ENCODE data around the gene DPP6. TPM values are rescaled to one million over a fixed set of nuclear protein-coding genes. Genes with fewer than 3 reads are reported as not detected.

Gene DPP6
- total RNA-seq, 1 experiment from 2014 or later: not detected

- Histone ChIP-seq H3K27ac (no peak overlapping the region), H3K4me3 (no peak overlapping the region), H3K36me3 (no peaks in the 10 kb centered on the region), H3K4me1 (replicated peaks) (no peaks in the 10 kb centered on the region), H3K9me3 (replicated peaks) (no peaks in the 10 kb centered on the region; the same call in 1 of the 2 replicates), H3K27me3 (replicated peaks) (no peaks in the 10 kb centered on the region)
- no peak for DNase-seq (ENCODE audit: low read depth in 1 of 2, low spot score in 2 of 2)
Observed at GRCh38 chr7:154854836-154855235, 802.6 kb downstream of the DPP6 start.

GRCh38 chr7:154855366-154855765 lies 803.2 kb downstream of the DPP6 start:
- Histone ChIP-seq H3K27ac (no peak overlapping the region), H3K4me1 (replicated peaks) (no peaks in the 10 kb centered on the region), H3K36me3 (no peaks in the 10 kb centered on the region), H3K27me3 (replicated peaks) (no peaks in the 10 kb centered on the region), H3K4me3 (no peak overlapping the region), H3K9me3 (replicated peaks) (no peaks in the 10 kb centered on the region; the same call in 1 of the 2 replicates)
- no peak for DNase-seq (ENCODE audit: low read depth in 1 of 2, low spot score in 2 of 2)

- H3K9me3 ChIP-seq (replicated peaks): no peaks in the 10 kb centered on the region; the same call in 1 of the 2 replicates
- no peaks in the 10 kb centered on the region for H3K4me1 ChIP-seq (replicated peaks)
- H3K36me3 ChIP-seq: no peaks in the 10 kb centered on the region
- no peak overlapping the region for H3K4me3 ChIP-seq
- no peak for DNase-seq (ENCODE audit: low read depth in 1 of 2, low spot score in 2 of 2)
- no peak overlapping the region for H3K27ac ChIP-seq
- no peaks in the 10 kb centered on the region for H3K27me3 ChIP-seq (replicated peaks)
Observed at GRCh38 chr7:154856733-154857132, 804.5 kb downstream of the DPP6 start.

GRCh38 chr7:154857240-154857639 lies 805.0 kb downstream of the DPP6 start:
- H3K36me3 ChIP-seq: no peaks in the 10 kb centered on the region
- no peak for DNase-seq (ENCODE audit: low read depth in 1 of 2, low spot score in 2 of 2)
- no peak overlapping the region for H3K27ac ChIP-seq
- no peaks in the 10 kb centered on the region for H3K27me3 ChIP-seq (replicated peaks)
- no peaks in the 10 kb centered on the region for H3K4me1 ChIP-seq (replicated peaks)
- H3K4me3 ChIP-seq: no peak overlapping the region
- no peaks in the 10 kb centered on the region; the same call in 1 of the 2 replicates for H3K9me3 ChIP-seq (replicated peaks)

GRCh38 chr7:154857728-154858681 lies 805.8 kb downstream of the DPP6 start:
- Histone ChIP-seq H3K27ac (no peak overlapping the region), H3K4me1 (replicated peaks) (no peaks in the 10 kb centered on the region), H3K4me3 (no peak overlapping the region), H3K27me3 (replicated peaks) (no peaks in the 10 kb centered on the region), H3K36me3 (no peaks in the 10 kb centered on the region), H3K9me3 (replicated peaks) (no peaks in the 10 kb centered on the region; the same call in 1 of the 2 replicates)
- no peak for DNase-seq (ENCODE audit: low read depth in 1 of 2, low spot score in 2 of 2)

GRCh38 chr7:154858836-154859537 lies 806.8 kb downstream of the DPP6 start:
- no peaks in the 10 kb centered on the region for H3K36me3 ChIP-seq
- H3K4me3 ChIP-seq: no peak overlapping the region
- H3K9me3 ChIP-seq (replicated peaks): no peaks in the 10 kb centered on the region
- no peak for DNase-seq (ENCODE audit: low read depth in 1 of 2, low spot score in 2 of 2)
- H3K4me1 ChIP-seq (replicated peaks): no peaks in the 10 kb centered on the region
- H3K27ac ChIP-seq: no peak overlapping the region
- no peaks in the 10 kb centered on the region for H3K27me3 ChIP-seq (replicated peaks)

- Histone ChIP-seq H3K4me3 (no peak overlapping the region), H3K9me3 (replicated peaks) (no peaks in the 10 kb centered on the region), H3K4me1 (replicated peaks) (no peaks in the 10 kb centered on the region), H3K27ac (no peak overlapping the region), H3K27me3 (replicated peaks) (no peaks in the 10 kb centered on the region), H3K36me3 (no peaks in the 10 kb centered on the region)
- no peak for DNase-seq (ENCODE audit: low read depth in 1 of 2, low spot score in 2 of 2)
Observed at GRCh38 chr7:154859747-154860620, 807.8 kb downstream of the DPP6 start.

GRCh38 chr7:154860621-154861375 lies 808.6 kb downstream of the DPP6 start:
- Histone ChIP-seq H3K27me3 (replicated peaks) (no peaks in the 10 kb centered on the region), H3K27ac (no peak overlapping the region), H3K36me3 (no peaks in the 10 kb centered on the region), H3K4me1 (replicated peaks) (no peaks in the 10 kb centered on the region), H3K4me3 (no peak overlapping the region), H3K9me3 (replicated peaks) (no peaks in the 10 kb centered on the region)
- no peak for DNase-seq (ENCODE audit: low read depth in 1 of 2, low spot score in 2 of 2)

- no peaks in the 10 kb centered on the region for H3K36me3 ChIP-seq
- no peak overlapping the region for H3K4me3 ChIP-seq
- H3K4me1 ChIP-seq (replicated peaks): no peaks in the 10 kb centered on the region
- H3K27ac ChIP-seq: no peak overlapping the region
- no peaks in the 10 kb centered on the region for H3K27me3 ChIP-seq (replicated peaks)
- H3K9me3 ChIP-seq (replicated peaks): no peaks in the 10 kb centered on the region
- DNase-seq (ENCODE audit: low read depth in 1 of 2, low spot score in 2 of 2): no peak
Observed at GRCh38 chr7:154861589-154861988, 809.4 kb downstream of the DPP6 start.

GRCh38 chr7:154862153-154862791 lies 810.1 kb downstream of the DPP6 start:
- Histone ChIP-seq H3K9me3 (replicated peaks) (no peaks in the 10 kb centered on the region), H3K4me3 (no peak overlapping the region), H3K4me1 (replicated peaks) (no peaks in the 10 kb centered on the region), H3K36me3 (no peaks in the 10 kb centered on the region), H3K27me3 (replicated peaks) (no peaks in the 10 kb centered on the region), H3K27ac (no peak overlapping the region)
- no peak for DNase-seq (ENCODE audit: low read depth in 1 of 2, low spot score in 2 of 2)

GRCh38 chr7:154863766-154864522 lies 811.7 kb downstream of the DPP6 start:
- Histone ChIP-seq H3K36me3 (no peaks in the 10 kb centered on the region), H3K4me3 (no peak overlapping the region), H3K27me3 (replicated peaks) (no peaks in the 10 kb centered on the region; the same call in 1 of the 2 replicates), H3K4me1 (replicated peaks) (no peaks in the 10 kb centered on the region), H3K27ac (no peak overlapping the region), H3K9me3 (replicated peaks) (no peaks in the 10 kb centered on the region)
- DNase-seq (ENCODE audit: low read depth in 1 of 2, low spot score in 2 of 2): no peak

GRCh38 chr7:154864523-154864891 lies 812.3 kb downstream of the DPP6 start:
- no peaks in the 10 kb centered on the region for H3K4me1 ChIP-seq (replicated peaks)
- H3K36me3 ChIP-seq: no peaks in the 10 kb centered on the region
- no peak for DNase-seq (ENCODE audit: low read depth in 1 of 2, low spot score in 2 of 2)
- H3K9me3 ChIP-seq (replicated peaks): no peaks in the 10 kb centered on the region
- H3K27ac ChIP-seq: no peak overlapping the region
- no peaks in the 10 kb centered on the region; the same call in 1 of the 2 replicates for H3K27me3 ChIP-seq (replicated peaks)
- no peak overlapping the region for H3K4me3 ChIP-seq

Measured in SJSA1 (cell line).